Peyer's patch (tissue), 4 donors: ENCODE data around the gene CDK17. TPM values are rescaled to one million over a fixed set of nuclear protein-coding genes. Genes with fewer than 3 reads are reported as not detected.

Experiments
- DNase-seq, 3 donors: peaks; one replicate each; pipeline ENCODE4 v3.0.0-alpha.2; 2017 to 2019
- H3K27ac ChIP-seq, 4 donors: fragments of 200-600 bp; sonication (generic); one replicate each; pipeline ENCODE4 v1.5.1; 2016 to 2019
- H3K27me3 ChIP-seq, 2 donors: fragments of 200-600 bp; sonication (generic); one replicate each; pipeline ENCODE4 v1.5.1; 2019
- H3K36me3 ChIP-seq, 3 donors: fragments of 200-600 bp; sonication (generic); one replicate each; pipeline ENCODE4 v1.5.1; 2016 to 2019
- H3K4me1 ChIP-seq, 4 donors: fragments of 200-600 bp; sonication (generic); one replicate each; pipeline ENCODE4 v1.5.1; 2016 to 2019
- H3K4me3 ChIP-seq, 4 donors: fragments of 200-600 bp; sonication (generic); 1 replicate in 3 of 4; 2 replicates in 1 of 4; pipeline ENCODE4 v1.5.1; 2016 to 2019; ENCODE audit warnings: mild to moderate bottlenecking in 1 of 4
- H3K9me3 ChIP-seq, 4 donors: fragments of 200-600 bp; sonication (generic); one replicate each; pipeline ENCODE4 v1.5.1; 2016 to 2019; ENCODE audit warnings: mild to moderate bottlenecking in 1 of 4
- POLR2A ChIP-seq, 2 donors: fragments of 450-650 bp; IDR thresholded peaks; one replicate each; pipeline ENCODE4 v1.5.1; 2017; ENCODE audit warnings: antibody characterized with exemption in 2 of 2, mild to moderate bottlenecking in 2 of 2, moderate library complexity in 2 of 2
- small RNA-seq, 2 donors: library from RNA; depleted of rRNA; stranded (forward); fragments of <200 nt; gene quantifications; one replicate each; pipeline ENCODE3, GENCODE V24; 2016
- total RNA-seq, 4 donors: library from RNA; depleted of rRNA; stranded (reverse); fragments of >200 nt; gene quantifications; one replicate each; pipeline ENCODE4 v1.1.0, GENCODE V29; 2016
- TF ChIP-seq, protein P1 (sequence below), 6 experiments: fragments of 450-650 bp in 4 of 6; fragments of 200-600 bp in 2 of 6; sonication (generic) in 1 of 6; IDR thresholded peaks; one replicate each; pipeline ENCODE4 v1.5.1; 2017 to 2019; ENCODE audit warnings: antibody characterized with exemption in 6 of 6, mild to moderate bottlenecking in 3 of 6, moderate library complexity in 1 of 6

CDK17 gene
- total RNA-seq, 4 donors from 2014 or later = 41.2 to 126 (median 45.7) TPM

- Histone ChIP-seq H3K36me3 (no peaks in the 10 kb centered on the region), H3K4me3 (no peak overlapping the region), H3K4me1 (no peaks in the 10 kb centered on the region), H3K27ac (no peak overlapping the region), H3K27me3 (no peaks in the 10 kb centered on the region), H3K9me3 (no peaks in the 10 kb centered on the region)
- DNase-seq = no peak
- TF ChIP-seq, protein P1, sequence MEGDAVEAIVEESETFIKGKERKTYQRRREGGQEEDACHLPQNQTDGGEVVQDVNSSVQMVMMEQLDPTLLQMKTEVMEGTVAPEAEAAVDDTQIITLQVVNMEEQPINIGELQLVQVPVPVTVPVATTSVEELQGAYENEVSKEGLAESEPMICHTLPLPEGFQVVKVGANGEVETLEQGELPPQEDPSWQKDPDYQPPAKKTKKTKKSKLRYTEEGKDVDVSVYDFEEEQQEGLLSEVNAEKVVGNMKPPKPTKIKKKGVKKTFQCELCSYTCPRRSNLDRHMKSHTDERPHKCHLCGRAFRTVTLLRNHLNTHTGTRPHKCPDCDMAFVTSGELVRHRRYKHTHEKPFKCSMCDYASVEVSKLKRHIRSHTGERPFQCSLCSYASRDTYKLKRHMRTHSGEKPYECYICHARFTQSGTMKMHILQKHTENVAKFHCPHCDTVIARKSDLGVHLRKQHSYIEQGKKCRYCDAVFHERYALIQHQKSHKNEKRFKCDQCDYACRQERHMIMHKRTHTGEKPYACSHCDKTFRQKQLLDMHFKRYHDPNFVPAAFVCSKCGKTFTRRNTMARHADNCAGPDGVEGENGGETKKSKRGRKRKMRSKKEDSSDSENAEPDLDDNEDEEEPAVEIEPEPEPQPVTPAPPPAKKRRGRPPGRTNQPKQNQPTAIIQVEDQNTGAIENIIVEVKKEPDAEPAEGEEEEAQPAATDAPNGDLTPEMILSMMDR (IDR thresholded peaks at IDR 0.05) = no peak
- TF ChIP-seq POLR2A (IDR thresholded peaks at IDR 0.05) = no peak
These were observed 171.5 kb downstream of the CDK17 start for GRCh38 chr12:96228566-96229248.

Small RNA genes lying within 50 kb of the gene (small RNA-seq; reads per million reads assigned to genes)
- 0 reads per million in 2 donors for gene RN7SKP11
- gene RNU4-24P = 0 reads per million in 2 donors

Other genes starting within 250 kb of the CDK17 start
- 10 to 100 TPM in 2 of 4 donors, 1 to 10 TPM in 2; 5.1 to 23.9 (median 9.4) TPM for gene ELK3, start 206.1 kb downstream of the CDK17 start, total RNA-seq
- 1 to 10 TPM in 1 of 4 donors, under 1 TPM in 2, not detected in 1; 0.80 to 2.7 (median 0.83) TPM for gene CFAP54, start 89.1 kb upstream of the CDK17 start, total RNA-seq